HG02571 (cell line): ENCODE measurements around the gene EXOC6.
A peak's percentile ranks its signal among the peaks of the same experiment; 100 is the strongest.

Experiments
- ATAC-seq: cut with Tn5 transposase; IDR thresholded peaks from one replicate; pipeline ENCODE4 v1.9.1; 2021; ENCODE audit warnings: mild to moderate bottlenecking, moderate library complexity; ENCODE audit not compliant: unreplicated experiment

Gene EXOC6, protein sequence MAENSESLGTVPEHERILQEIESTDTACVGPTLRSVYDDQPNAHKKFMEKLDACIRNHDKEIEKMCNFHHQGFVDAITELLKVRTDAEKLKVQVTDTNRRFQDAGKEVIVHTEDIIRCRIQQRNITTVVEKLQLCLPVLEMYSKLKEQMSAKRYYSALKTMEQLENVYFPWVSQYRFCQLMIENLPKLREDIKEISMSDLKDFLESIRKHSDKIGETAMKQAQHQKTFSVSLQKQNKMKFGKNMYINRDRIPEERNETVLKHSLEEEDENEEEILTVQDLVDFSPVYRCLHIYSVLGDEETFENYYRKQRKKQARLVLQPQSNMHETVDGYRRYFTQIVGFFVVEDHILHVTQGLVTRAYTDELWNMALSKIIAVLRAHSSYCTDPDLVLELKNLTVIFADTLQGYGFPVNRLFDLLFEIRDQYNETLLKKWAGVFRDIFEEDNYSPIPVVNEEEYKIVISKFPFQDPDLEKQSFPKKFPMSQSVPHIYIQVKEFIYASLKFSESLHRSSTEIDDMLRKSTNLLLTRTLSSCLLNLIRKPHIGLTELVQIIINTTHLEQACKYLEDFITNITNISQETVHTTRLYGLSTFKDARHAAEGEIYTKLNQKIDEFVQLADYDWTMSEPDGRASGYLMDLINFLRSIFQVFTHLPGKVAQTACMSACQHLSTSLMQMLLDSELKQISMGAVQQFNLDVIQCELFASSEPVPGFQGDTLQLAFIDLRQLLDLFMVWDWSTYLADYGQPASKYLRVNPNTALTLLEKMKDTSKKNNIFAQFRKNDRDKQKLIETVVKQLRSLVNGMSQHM

GRCh38 chr10:92848441-92849233 lies at the start of gene EXOC6:
Gene EXOC6 (plus strand): TSS chr10:92848520. CDS start chr10:92848534, 14 bp downstream.
- peak; percentile 77 for ATAC-seq

- no peak for ATAC-seq
Measured at GRCh38 chr10:92799568-92799967, 48.8 kb upstream of the EXOC6 start.

DNA sequence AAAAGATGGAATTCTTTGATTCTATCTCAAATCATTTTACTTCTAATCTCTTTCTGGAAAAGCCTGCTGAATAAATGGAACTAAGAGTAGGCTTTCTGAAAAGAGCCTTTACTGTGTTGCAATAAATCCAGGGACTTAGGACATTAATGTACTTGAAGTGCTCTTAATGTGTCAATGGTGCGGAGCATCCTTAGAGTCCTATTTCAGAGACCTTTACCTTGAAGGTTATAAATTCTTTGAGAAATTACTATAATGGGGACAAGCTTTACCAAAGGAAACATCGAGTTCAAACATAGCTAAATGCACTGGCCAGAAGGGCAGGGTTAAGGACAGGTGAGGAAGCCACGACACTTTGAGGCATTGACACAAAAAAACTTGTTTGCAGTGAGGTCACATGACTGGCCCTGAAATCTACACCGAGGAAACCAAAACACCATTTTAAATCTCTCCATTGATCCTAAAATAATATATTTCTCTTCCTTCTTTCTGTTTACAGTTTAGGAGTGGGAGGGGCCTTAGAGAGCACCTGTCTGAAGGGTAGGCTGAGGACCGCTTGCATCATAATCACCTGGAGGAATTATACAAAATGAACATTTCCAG lies 48.1 kb upstream of the EXOC6 start:
- no peak for ATAC-seq

GRCh38 chr10:92801978-92802872 lies 46.1 kb upstream of the EXOC6 start:
- no peak for ATAC-seq

GRCh38 chr10:92809840-92810239 lies 38.5 kb upstream of the EXOC6 start:
- no peak for ATAC-seq

DNA sequence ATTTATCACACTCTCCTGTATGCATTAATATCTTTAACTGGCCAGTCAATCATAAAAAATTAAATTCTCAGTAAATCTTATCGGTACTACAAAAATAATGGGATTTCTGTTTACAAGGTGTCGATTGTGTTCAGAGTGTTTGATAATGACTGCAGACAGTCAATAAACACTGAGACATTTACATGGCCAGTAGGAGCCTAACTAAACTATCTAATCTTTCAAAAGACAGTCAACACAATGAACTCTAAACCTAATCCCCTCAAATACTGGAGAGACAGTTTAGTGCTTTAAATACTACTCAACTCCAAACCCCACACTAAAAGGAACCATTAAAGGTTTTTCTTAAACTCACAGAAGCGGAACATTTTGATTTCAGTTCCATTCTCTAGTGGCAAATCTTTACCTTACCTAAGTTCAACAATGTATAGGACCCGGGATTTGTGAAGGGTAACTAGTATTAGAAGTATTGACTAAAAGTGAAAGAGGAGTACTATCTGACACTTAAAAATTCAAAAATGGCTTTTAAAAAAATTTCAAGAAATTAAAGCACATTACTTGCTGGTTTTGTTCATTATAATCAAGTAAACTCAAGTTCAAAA lies 37.3 kb upstream of the EXOC6 start:
- ATAC-seq, result no peak

DNA sequence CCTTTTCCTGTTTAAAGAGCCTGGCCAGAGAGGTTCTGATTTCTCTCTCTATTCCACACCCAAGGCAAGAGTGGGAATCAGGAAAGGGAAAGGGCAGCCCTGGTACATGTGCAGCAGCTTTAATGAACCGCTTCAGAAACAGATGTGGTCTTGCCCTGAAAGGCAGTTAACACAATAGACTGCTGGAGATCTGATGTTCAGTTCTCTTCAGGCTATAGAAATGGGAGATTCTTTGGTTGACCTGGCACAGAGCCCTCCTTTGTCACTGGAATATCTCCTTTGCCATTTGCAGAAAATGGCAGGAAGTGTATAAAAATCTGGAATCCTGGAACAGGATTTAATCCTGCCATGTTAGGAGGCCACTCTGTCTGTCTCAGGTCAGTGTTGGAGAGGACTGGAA lies 36.3 kb upstream of the EXOC6 start:
- ATAC-seq, result no peak

DNA sequence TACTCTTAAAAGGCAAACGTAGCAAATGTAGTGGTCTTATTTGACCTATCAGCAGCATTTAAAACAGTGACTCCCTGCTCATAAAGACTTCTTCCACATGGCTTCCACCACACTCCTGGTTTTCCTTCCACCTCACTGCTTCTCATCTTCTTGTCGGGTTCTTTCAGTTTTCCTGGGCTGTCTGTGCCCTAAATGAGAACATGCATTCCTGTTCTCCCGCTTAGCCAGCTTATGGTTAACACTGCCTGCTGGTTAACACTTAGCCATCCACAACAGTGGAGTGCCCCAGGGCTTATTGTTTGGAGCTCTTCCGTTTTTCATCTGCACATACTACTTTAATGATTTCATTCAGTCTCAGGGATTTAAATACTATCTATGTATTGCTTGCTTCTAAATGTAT lies 34.3 kb upstream of the EXOC6 start:
- ATAC-seq, result no peak

DNA sequence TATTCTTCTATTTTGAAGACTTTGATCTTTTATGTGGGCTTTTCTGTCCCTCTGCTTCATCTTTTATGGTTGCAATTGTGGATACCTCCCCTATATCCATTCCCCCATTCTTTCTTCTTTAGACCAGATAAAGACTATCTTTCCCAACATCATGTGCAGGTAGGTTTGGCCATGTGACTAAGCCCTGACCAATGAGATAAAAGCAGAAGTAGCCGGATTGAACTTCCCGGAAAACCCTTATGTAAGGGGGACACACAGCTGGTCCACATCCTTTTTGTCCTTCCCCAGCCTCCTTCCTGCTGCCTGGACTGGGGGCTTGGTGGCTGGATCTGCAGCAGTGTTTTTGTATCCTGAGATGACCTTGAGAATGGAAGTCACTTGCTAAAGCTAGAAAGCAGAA lies 33.5 kb upstream of the EXOC6 start:
- no peak for ATAC-seq

DNA sequence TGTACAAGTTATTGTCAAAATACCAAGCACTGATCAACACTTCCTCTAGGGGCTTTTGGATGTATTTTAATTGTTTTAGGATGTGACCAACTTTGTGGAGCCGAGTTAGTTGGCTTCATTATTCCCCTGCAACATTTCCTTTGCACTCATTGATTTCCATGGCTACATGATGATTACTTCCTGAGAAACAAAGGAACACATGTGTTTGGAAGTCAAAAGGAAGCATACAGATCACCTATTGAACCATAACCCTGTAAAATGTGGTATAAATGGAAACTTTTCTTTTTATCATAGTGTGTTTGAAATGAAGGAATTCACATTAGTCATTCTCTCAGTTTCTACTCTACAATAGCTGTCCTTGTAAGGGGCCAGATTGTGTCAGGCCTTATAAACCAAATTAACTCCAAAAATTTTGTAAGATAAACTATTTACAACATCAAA lies 32.2 kb upstream of the EXOC6 start:
- ATAC-seq, result no peak

- no peak for ATAC-seq
Measured at GRCh38 chr10:92822060-92822634, 26.2 kb upstream of the EXOC6 start.

DNA sequence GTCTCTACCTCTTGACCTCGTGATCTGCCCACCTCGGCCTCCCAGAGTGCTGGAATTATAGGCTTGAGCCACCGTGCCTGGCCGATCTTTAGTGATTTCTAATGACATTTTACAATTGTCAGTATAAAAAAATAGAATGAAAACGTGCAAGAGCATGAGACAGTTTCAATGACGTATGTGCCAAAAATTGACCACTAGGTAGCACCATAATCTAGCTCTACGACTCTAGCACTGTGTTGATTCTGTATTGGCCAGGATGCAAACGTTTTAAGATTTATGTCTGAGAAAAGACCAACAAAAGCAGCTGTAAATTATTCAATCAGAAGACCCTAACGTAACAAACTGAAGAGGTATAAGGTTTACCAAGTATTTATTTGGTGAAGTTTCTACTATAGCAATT lies 25.4 kb upstream of the EXOC6 start:
- ATAC-seq, result no peak

DNA sequence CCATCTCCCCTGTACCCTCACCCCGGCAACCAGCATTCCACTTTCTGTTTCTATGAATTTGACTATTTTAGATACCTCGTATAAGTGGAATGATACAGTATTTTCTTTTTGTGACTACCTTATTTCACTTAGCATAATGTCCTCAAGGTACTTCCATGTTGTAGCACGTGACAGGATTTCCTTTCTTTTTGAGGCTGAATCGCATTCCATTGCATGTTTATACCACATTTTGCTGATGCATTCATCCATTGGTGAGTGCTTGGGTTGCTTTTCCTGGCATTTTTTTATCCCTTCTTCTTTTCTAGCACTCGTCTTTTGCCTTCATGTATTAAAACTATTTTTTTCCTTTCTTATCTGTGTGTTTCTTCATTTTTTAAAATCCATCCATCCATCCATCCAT lies 22.3 kb upstream of the EXOC6 start:
- no peak for ATAC-seq

GRCh38 chr10:92826504-92826903 lies 21.8 kb upstream of the EXOC6 start:
- no peak for ATAC-seq

DNA sequence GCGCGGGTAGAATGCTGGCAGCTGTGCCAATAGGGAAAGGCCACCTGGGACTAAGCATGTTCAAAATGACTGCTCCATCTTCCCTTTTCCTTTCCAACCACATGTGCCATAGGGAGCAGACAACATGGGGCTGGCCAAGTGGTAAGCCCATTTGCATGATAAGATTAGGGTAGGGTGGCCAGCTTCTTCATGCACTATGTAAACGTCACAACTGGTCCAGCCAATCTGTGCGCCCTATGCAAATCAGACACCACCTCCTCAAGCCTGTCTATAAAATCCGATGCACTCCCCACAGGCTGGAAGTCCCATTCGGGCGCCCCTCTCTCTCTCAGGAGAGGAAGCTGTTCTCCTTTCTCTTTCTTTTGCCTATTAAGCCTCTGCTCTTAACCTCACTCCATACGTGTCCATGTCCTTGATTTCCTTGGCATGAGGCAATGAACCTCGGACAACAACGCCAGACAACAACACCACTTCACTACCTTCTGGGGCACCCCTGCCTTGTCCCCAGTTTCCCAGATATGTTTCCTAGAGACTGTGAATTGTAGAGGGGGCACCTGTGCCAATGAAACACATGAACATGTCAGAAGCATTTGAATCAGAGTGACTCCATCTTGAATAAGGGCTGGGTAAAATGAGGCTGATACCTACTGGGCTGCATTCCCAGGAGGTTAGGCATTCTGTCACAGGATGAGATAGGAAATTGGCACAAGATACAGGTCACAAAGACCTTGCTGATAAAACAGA lies 19.1 kb upstream of the EXOC6 start:
- ATAC-seq, result no peak

- ATAC-seq, result no peak
Measured at GRCh38 chr10:92829786-92830377, 18.4 kb upstream of the EXOC6 start.

- ATAC-seq, result no peak
Measured at GRCh38 chr10:92830478-92831389, 17.6 kb upstream of the EXOC6 start.
